Colonic mucosa (tissue), 4 donors: ENCODE measurements around the gene FES. TPM values are rescaled to one million over a fixed set of nuclear protein-coding genes. Genes with fewer than 3 reads are reported as not detected.
"Not testable (repeated sequence)": the region's sequence is repeated elsewhere in the genome, so short reads cannot be mapped to it uniquely, and the experiment has no call there.

Source experiments
- DNase-seq: peaks from one replicate; pipeline ENCODE4 v3.0.0-alpha.2; 2020
- H3K27ac ChIP-seq: fragments of 200-600 bp; one replicate; pipeline ENCODE4 v1.8.0; 2021
- H3K27me3 ChIP-seq: fragments of 200-600 bp; one replicate; pipeline ENCODE4 v1.8.0; 2021
- H3K36me3 ChIP-seq: fragments of 200-600 bp; one replicate; pipeline ENCODE4 v1.8.0; 2021
- H3K4me1 ChIP-seq: fragments of 200-600 bp; one replicate; pipeline ENCODE4 v1.8.0; 2021; ENCODE audit warnings: mild to moderate bottlenecking
- H3K4me3 ChIP-seq: fragments of 200-600 bp; one replicate; pipeline ENCODE4 v1.8.0; 2021
- H3K9ac ChIP-seq, 2 donors: one replicate each; pipeline ENCODE4 v1.7.0; 2013; ENCODE audit warnings: control low read depth in 2 of 2, low read depth in 2 of 2, low read length in 2 of 2
- H3K9me3 ChIP-seq: fragments of 200-600 bp; one replicate; pipeline ENCODE4 v1.8.0; 2021
- CTCF ChIP-seq: fragments of 200-600 bp; IDR thresholded peaks from one replicate; pipeline ENCODE4 v1.8.0; 2022; ENCODE audit warnings: antibody characterized with exemption, mild to moderate bottlenecking
- intact Hi-C: fragments of 100-400 bp; cut with DNase I; formaldehyde crosslinking; loops from one replicate; pipeline ENCODE4 v1.14.1; 2022
- total RNA-seq, 2 donors: library from RNA; stranded (reverse); fragmentation: NEBNext Ultra II Directional in 1 of 2; extraction: Animal tissue kit (Norgen Biotek cat#: 25700) in 1 of 2; gene quantifications; one replicate each; pipeline ENCODE4 v1.2.1, GENCODE V29; 2021
- donor health status: healthy.
- donor health status: DM: no; HTN: no; CAD: no.
- donor health status: DM: no; HTN: no; CAD: no.

Gene FES
- total RNA-seq, 2 donors from 2014 or later = 6.5 to 8.8 TPM

GRCh38 chr15:90892023-90892422 is 7.7 kb downstream of the FES start:
- no peaks in the 10 kb centered on the region for H3K36me3 ChIP-seq
- no peaks in the 10 kb centered on the region for H3K9me3 ChIP-seq
- no peak overlapping the region for H3K9ac ChIP-seq
- intact Hi-C loops = no loop called here
- TF ChIP-seq CTCF = no peak
- H3K4me1 ChIP-seq = no peaks in the 10 kb centered on the region
- no peaks in the 10 kb centered on the region for H3K27me3 ChIP-seq
- no peak for DNase-seq
- no peak overlapping the region for H3K4me3 ChIP-seq
- H3K27ac ChIP-seq = no peak overlapping the region

GRCh38 chr15:90892498-90893174 is 8.3 kb downstream of the FES start:
- Histone ChIP-seq H3K27me3 (no peaks in the 10 kb centered on the region), H3K27ac (no peak overlapping the region), H3K9ac (no peak overlapping the region), H3K36me3 (no peaks in the 10 kb centered on the region), H3K9me3 (no peaks in the 10 kb centered on the region), H3K4me3 (no peak overlapping the region), H3K4me1 (no peaks in the 10 kb centered on the region)
- no peak for TF ChIP-seq CTCF
- DNase-seq = no peak
- intact Hi-C loops = no loop called here

GRCh38 chr15:90893175-90894090 is 9.1 kb downstream of the FES start:
- intact Hi-C loops = no loop called here
- Histone ChIP-seq H3K9me3 (no peaks in the 10 kb centered on the region), H3K4me3 (no peak overlapping the region), H3K27ac (no peak overlapping the region), H3K27me3 (no peaks in the 10 kb centered on the region), H3K36me3 (no peaks in the 10 kb centered on the region), H3K4me1 (no peaks in the 10 kb centered on the region), H3K9ac (no peak overlapping the region)
- TF ChIP-seq CTCF = no peak
- no peak for DNase-seq

- no peaks in the 10 kb centered on the region for H3K27me3 ChIP-seq
- intact Hi-C loops = no loop called here
- H3K27ac ChIP-seq = no peak overlapping the region
- no peaks in the 10 kb centered on the region for H3K36me3 ChIP-seq
- no peaks in the 10 kb centered on the region for H3K9me3 ChIP-seq
- H3K4me1 ChIP-seq = no peaks in the 10 kb centered on the region
- no peak for TF ChIP-seq CTCF
- H3K9ac ChIP-seq = no peak overlapping the region
- no peak overlapping the region for H3K4me3 ChIP-seq
- no peak for DNase-seq
These were observed 11.3 kb downstream of the FES start for GRCh38 chr15:90895571-90896117.

- H3K9me3 ChIP-seq, DNase-seq, H3K27me3 ChIP-seq, intact Hi-C loops, H3K27ac ChIP-seq, H3K4me3 ChIP-seq, H3K36me3 ChIP-seq, H3K9ac ChIP-seq, H3K4me1 ChIP-seq: not testable (repeated sequence)
These were observed 12.9 kb downstream of the FES start for GRCh38 chr15:90897131-90897655.
